Dedifferentiated amniotic fluid mesenchymal stem cell (primary cell): ENCODE results near the gene NRF1.

Experiments used
- DNase-seq: peaks from one replicate; pipeline ENCODE4 v3.0.0-alpha.2; 2016; ENCODE audit errors: extremely low spot score

Gene NRF1

DNA sequence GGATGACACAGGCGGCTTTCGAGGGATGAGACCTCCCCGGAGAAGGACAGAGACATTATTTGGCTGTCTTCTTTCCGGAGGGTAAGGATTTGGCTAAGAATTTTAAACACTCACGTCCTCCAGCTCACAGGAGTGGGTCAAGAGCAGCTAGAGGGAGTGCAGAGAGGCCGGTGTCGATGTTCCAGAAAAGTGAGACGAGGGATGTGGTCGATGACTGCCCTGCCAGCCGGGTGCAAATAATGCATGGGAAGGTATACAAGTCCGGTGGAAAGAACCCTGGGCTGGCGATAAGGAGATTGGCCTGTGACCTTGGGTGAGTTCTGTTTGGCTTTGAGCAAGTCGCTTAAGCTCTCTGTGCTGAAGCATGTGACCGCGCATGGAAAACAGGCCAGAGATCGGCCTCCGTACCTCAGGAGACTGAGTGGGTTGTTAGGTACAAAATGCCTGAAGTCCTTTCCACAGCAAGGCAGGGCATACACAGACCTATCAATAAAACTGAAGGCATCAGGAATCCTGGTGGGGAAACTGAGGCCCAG is 192.1 kb downstream of the NRF1 start:
- DNase-seq = no peak

DNA sequence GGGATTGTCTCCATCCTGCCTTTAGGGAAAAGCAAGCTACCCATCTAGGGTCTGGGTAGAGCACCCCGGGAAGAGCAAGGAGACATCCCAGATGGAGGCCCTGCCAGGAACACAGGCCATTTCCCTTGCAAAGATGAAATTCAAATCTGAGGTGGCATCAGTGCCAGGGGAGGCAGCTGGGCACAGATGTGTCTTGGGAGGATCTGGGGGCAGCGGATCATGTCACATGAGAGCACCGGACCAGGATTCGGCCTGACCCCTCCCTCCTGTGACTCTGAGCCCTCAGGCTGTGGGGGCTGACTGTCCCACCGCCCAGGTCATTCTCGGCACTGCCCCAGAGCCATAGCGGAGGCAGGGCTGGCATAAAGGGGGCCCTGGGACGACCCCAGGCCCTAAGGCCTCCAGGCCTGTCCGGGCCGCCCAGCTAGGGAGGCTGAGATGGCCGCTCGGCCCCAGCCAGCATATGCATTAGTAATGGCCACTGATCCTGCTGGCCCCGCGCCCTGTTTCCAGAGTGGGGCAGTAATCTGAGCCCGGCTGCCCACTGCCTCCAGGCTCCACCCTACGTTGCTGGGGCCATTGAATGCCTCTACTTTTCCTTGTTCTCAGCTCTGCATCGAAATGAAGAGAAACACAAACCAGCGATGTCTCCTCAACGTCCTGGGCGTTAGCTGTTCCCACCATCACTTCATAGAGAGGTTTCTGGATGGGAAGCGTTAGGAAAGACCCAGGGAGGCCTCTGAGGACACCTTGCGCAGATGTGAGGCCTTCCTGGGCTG is 192.8 kb downstream of the NRF1 start:
- DNase-seq = no peak

DNA sequence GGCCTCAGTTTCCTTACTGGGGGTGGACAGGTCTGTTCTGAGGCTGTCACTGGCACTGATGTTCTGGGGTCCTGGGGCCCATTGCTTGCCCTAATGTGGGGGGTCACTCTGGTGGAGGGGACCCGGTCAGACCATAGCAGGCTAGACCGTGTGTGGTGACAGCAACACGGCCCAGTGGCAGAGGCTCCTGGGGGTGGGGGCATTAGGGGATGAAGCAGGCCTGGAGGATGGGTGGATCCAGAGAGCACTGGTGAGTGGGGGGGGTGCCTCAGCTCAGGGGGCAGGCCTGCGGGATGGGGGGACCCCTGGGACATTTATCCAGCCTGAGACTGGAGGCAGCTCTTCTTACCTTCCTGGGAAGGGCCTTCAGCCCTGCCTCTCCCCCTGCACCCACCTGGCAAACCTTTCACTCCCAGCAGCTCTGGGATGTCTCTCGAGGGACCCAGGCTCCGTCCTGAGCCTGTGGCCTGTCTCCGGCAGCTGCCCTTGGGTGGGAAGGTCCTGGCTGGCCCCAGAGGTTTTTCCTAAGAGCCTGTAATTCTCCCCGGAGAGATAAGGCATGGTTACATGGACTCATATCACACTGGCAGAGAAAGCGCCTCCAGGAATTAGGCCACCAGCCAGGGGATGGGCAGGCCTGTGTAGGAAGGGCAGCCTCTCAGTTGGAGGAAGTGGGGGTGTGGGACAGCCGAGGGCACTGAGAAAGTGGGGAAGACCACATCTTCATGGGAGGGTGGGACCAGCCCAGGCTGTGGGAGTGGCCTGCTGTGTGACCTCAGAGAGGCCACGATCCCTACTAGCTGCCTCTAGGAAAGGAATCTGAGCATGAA is 193.6 kb downstream of the NRF1 start:
- DNase-seq = no peak
